ENCODE measurements around the gene PTS.

PTS gene

DNA sequence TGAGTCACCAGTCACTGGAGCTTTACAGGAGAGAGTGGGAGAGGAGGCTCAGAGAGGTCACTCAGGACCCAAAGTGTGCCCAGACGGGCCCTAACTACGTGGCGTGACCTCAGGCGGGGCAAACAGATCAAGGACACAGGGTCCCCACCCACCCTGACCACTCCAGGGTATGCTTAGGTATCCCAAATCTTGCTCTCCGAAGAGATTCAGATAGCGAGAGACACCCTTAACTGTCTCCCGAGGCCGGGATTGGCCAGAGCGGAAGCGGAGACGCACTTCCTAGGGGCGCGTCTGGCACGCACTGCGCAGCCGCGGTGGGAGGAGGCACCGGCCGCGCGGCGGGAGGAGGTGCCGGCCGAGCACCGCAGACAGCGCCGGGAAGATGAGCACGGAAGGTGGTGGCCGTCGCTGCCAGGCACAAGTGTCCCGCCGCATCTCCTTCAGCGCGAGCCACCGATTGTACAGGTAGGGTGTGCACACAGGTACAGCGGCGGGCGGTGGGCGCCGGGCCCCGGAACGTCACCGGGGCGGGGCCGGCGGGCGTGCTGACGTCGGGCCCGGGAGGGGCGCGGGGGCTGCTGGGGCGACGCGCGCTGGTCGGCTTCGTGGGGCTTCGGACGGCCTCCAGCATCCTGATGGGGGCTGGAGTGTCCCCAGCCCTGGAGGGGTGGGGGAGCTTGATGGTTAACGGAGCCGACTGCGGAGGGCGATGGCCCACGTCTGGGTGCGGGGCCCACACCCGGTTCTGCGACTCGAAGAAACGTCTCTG lies at the start of gene PTS:
Gene PTS, plus strand, starts transcription at position 367 of the 769 bp plus-strand sequence. Its CDS starts 16 bp downstream, at position 383.
- TF ChIP-seq, protein P1, sequence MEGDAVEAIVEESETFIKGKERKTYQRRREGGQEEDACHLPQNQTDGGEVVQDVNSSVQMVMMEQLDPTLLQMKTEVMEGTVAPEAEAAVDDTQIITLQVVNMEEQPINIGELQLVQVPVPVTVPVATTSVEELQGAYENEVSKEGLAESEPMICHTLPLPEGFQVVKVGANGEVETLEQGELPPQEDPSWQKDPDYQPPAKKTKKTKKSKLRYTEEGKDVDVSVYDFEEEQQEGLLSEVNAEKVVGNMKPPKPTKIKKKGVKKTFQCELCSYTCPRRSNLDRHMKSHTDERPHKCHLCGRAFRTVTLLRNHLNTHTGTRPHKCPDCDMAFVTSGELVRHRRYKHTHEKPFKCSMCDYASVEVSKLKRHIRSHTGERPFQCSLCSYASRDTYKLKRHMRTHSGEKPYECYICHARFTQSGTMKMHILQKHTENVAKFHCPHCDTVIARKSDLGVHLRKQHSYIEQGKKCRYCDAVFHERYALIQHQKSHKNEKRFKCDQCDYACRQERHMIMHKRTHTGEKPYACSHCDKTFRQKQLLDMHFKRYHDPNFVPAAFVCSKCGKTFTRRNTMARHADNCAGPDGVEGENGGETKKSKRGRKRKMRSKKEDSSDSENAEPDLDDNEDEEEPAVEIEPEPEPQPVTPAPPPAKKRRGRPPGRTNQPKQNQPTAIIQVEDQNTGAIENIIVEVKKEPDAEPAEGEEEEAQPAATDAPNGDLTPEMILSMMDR (conservative IDR thresholded peaks at IDR 0.05), result no peak
- H3K27ac ChIP-seq, result peak within 1 kb of the TSS; percentile 97

DNA sequence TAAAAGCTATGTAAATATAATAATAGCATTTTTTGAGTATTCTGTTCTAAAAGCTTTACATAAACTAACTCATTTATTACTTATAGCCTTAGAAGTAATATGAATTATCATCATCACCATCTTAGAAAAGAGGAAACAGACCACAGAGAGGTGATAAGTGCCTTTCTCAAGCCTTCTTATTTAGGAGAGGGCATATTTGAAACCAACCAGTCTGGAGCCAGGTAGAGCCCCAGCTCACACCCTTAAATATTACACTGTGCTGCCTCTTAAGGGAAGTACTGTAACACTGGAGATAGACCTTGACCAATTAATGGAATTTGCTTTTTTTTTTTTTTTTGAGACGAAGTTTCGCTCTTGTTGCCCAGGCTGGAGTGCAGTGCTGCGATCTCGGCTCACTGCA lies 48.6 kb upstream of the PTS start:
- TF ChIP-seq, protein P1 (conservative IDR thresholded peaks at IDR 0.05), result no peak
- no peak overlapping the region for H3K27ac ChIP-seq

DNA sequence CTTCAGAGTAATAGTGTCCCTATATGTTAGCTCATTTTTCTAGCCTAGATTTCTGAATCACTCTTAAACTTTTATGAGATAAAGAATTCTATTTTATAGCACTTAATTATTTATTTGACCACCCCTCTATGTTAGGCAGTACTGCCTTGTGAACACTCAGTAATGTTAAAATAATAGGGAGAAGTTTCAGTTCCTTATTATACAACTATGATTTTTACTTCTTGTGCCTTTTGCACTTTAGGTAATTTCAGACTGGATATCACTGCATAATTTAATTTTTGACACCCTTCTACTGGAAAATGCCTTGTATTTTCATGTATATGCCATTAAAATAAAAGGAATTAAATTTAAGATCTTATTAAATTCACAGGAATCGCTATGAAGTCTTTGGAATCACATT lies 47.8 kb upstream of the PTS start:
- TF ChIP-seq, protein P1 (conservative IDR thresholded peaks at IDR 0.05), result no peak
- no peak overlapping the region for H3K27ac ChIP-seq

DNA sequence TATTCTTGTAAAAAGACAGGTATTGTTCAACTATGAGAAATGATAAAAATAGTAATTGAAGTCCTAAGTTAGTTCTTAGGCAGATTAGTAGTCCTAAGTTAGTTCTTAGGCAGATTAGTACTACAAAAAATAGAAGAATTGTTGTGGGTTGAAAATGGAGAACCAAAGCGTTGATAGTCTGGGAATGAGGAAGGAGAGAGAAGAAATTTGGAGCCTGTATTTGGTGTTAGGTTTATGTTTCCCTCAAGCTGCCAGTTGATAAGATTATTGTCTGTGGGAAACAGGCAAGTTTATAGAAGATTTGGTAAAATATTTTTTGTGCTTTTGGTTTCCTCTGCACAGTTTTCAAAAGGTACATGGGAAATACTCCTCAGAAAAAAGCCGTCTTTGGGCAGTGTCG lies 47.3 kb upstream of the PTS start:
- H3K27ac ChIP-seq, result no peak overlapping the region
- TF ChIP-seq, protein P1 (conservative IDR thresholded peaks at IDR 0.05), result no peak

DNA sequence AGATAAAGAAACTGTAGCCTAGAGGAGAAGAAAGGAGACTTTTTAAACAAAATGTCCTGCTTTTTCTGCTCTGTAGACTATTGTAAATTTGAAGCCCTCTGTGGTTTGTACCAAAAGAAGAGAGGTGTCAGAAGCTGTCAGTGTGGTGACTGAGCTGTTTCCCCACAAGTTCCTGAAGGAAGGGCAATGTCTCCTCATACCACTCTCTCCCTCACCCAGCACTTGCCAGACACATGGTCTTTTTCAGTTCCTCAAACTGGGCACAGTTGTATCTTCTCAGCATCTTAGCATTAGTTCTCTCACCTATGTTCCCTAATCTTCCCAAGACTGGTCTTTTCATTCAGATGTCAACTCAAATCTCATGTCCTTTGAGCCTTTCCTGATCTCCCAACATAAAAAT lies 46.6 kb upstream of the PTS start:
- TF ChIP-seq, protein P1 (conservative IDR thresholded peaks at IDR 0.05), result no peak

DNA sequence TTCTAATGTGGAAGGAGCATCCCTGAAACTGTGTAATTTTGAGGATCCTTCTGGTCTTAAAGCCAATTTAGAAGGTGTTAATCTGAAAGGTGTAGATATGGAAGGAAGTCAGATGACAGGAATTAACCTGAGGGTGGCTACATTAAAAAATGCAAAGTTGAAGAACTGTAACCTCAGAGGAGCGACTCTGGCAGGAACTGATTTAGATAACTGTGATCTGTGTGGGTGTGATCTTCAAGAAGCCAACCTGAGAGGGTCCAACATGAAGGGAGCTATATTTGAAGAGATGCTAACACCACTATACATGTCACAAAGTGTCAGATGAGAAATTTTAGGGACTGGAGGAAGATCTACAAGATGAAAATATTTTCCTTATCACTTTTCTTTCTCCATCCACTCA lies 43.4 kb upstream of the PTS start:
- H3K27ac ChIP-seq, result no peak overlapping the region
- TF ChIP-seq, protein P1 (conservative IDR thresholded peaks at IDR 0.05), result no peak

More for the DNA sequence above, 46.6 kb upstream of the PTS start:
- no peak overlapping the region for H3K27ac ChIP-seq

DNA sequence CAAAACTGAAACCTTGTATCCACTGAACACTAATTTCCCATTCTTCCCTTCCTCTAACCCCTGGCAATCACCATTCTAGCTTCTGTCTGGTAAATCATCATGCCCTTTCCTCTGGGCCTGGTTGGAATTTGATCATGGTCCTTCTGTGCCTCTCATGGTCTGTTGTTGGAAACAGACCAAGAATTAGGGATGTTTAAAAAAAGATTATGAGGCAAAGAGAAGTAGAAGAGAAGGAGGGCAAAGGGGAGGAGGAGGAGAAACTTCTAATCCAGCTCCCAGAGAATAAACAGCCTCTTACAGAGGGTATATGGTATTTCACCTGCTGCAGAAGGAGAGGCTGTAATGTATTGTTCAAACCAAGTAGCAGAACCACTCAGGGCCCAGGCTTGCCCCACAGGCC lies 40.3 kb upstream of the PTS start:
- TF ChIP-seq, protein P1 (conservative IDR thresholded peaks at IDR 0.05), result no peak
- H3K27ac ChIP-seq, result no peak overlapping the region
